Activated B cell treated with CpG ODN at 0.5 μM for 24 hours (primary cell): ENCODE results near the gene AP2A2. TPM values are rescaled to one million over a fixed set of nuclear protein-coding genes. Genes with fewer than 3 reads are reported as not detected.

Experiments used
- ATAC-seq: fragments of 200-7000 bp; cut with Tn5 transposase; one replicate; pipeline ENCODE4 v1.10.0; 2021; ENCODE audit warnings: low read depth, mild to moderate bottlenecking, moderate library complexity
- CTCF ChIA-PET: fragments of 350-600 bp; sonication (Branson Sonifier 250); formaldehyde crosslinking; loops from one replicate; lab custom pipeline; 2021; ENCODE audit warnings: antibody characterized with exemption; lab: Charles Lee
- POLR2A ChIA-PET: fragments of 350-600 bp; sonication (Branson Sonifier 250); formaldehyde crosslinking; loops from one replicate; lab custom pipeline; 2021; ENCODE audit warnings: antibody characterized with exemption; lab: Charles Lee
- DNase-seq: peaks from one replicate; pipeline ENCODE4 v3.0.0; 2022
- H3K27ac Mint-ChIP-seq: one replicate; pipeline ENCODE4 v1.8.0; 2020; ENCODE audit warnings: mixed read lengths
- H3K27me3 Mint-ChIP-seq: one replicate; pipeline ENCODE4 v1.8.0; 2021; ENCODE audit warnings: mixed read lengths
- H3K36me3 Mint-ChIP-seq: one replicate; pipeline ENCODE4 v1.8.0; 2021; ENCODE audit warnings: low read depth, mixed read lengths
- H3K4me1 Mint-ChIP-seq: one replicate; pipeline ENCODE4 v1.8.0; 2021; ENCODE audit warnings: mixed read lengths
- H3K4me3 Mint-ChIP-seq: one replicate; pipeline ENCODE4 v1.8.0; 2020; ENCODE audit warnings: mild to moderate bottlenecking, mixed read lengths
- H3K9me3 Mint-ChIP-seq: one replicate; pipeline ENCODE4 v1.8.0; 2020; ENCODE audit warnings: mixed read lengths
- intact Hi-C: fragments of 100-400 bp; cut with micrococcal nuclease; formaldehyde crosslinking; loops from one replicate; pipeline ENCODE4 v1.15.1; 2024
- total RNA-seq: library from RNA; stranded (reverse); gene quantifications from 2 replicates; pipeline ENCODE4 v1.2.3, GENCODE V29; 2022
- TF ChIP-seq, protein P1 (sequence below): fragments of 200-600 bp; IDR thresholded peaks from one replicate; pipeline ENCODE4 v1.8.0; 2022; ENCODE audit warnings: antibody characterized with exemption, mild to moderate bottlenecking

Gene AP2A2
- total RNA-seq, 1 donor from 2014 or later: 49.6 TPM

DNA sequence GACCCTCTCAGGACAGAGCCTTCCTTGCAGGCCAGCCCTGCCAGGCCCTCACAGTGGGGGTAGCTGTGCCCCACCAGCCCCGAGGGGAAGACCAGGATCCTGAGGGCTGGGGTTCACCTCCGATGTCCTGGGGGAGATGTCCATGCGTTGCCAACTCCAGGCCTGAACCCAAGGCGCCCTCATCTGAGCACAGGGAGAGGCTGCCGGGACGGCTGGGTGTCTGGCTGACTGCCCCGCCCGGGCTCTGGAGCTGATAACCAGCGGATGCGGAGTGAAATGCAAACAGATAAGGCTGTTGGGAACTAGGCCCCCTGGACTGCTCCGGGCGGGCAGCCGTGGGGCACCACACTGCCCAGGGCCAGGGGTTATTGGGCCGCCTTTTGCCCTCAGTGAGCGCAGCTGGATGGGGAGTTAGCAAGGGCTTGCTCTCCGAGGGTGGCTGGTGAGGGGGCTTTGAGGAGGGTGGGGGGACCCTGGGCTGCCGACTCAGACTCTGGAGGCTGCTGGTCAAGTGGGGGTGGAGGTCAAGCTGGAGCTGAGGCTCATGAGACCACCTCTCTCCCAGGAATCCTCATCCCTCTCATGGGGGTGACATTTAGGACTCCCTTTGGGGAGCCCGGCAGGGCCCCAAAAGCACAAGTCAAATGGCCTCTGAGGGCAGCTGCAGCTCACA, 116.4 kb downstream of the AP2A2 start:
- TF ChIP-seq, protein P1, sequence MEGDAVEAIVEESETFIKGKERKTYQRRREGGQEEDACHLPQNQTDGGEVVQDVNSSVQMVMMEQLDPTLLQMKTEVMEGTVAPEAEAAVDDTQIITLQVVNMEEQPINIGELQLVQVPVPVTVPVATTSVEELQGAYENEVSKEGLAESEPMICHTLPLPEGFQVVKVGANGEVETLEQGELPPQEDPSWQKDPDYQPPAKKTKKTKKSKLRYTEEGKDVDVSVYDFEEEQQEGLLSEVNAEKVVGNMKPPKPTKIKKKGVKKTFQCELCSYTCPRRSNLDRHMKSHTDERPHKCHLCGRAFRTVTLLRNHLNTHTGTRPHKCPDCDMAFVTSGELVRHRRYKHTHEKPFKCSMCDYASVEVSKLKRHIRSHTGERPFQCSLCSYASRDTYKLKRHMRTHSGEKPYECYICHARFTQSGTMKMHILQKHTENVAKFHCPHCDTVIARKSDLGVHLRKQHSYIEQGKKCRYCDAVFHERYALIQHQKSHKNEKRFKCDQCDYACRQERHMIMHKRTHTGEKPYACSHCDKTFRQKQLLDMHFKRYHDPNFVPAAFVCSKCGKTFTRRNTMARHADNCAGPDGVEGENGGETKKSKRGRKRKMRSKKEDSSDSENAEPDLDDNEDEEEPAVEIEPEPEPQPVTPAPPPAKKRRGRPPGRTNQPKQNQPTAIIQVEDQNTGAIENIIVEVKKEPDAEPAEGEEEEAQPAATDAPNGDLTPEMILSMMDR: no peak
- Mint-ChIP-seq H3K9me3 (peaks cover 2% of the 10 kb centered on the region), H3K36me3 (no peaks in the 10 kb centered on the region), H3K4me3 (no peak overlapping the region), H3K4me1 (no peaks in the 10 kb centered on the region), H3K27me3 (peaks cover 3% of the 10 kb centered on the region), H3K27ac (no peak overlapping the region)
- ATAC-seq (no peak), DNase-seq (no peak)
- ChIA-PET CTCF (no interaction called here), POLR2A (no interaction called here)
- intact Hi-C loops: no loop called here

DNA sequence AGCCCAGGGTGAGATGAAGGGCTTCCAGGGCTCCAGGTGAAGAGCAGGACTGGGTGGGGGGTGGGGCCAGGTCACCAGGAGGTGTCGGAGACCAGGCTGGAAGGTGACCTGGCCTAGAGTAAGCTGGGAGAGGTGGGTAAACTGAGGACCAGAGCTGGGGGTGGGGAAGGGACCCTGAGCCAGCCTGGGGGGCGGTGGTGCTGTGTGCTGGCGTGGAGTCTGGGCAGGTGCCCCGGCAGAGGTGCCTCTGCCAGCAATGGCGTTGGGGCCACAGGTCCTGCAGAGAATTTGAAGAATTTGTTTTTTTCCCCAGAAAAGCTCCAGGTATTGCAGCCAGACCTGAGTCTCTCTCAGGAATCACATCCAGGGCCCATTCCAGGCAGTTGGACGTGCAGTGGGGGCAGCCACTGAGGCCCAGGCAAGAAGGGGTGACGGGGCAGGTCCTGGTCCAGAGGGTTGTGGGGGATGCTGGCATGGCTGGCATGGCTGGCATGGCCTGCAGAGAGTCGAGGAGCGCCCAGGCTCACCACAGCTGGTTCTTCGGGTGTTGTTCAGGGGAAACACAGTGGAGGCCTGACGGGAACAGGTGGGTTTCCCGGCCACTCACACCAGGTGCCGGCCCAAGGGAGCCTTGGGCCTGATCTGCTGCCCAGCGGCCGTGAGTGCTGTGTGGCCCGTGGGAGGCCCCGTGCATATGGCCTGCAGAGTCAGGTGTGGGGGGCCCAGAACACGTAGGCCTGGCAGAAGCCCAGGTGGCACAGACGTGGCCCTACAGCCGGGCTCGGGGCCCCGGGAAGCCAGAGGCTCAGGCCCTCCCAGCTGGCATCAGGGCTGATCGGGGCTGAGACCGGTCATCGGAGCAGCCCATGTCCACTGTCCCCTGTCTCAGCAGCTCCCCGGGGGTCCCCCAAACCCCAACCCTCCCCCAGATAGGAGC, 117.2 kb downstream of the AP2A2 start:
- Mint-ChIP-seq H3K27me3 (peaks cover 8% of the 10 kb centered on the region), H3K4me3 (no peak overlapping the region), H3K36me3 (no peaks in the 10 kb centered on the region), H3K27ac (no peak overlapping the region), H3K9me3 (peaks cover 2% of the 10 kb centered on the region), H3K4me1 (no peaks in the 10 kb centered on the region)
- intact Hi-C loops: no loop called here
- ChIA-PET POLR2A (no interaction called here), CTCF (no interaction called here)
- ATAC-seq (no peak), DNase-seq (no peak)
- TF ChIP-seq, protein P1: no peak

DNA sequence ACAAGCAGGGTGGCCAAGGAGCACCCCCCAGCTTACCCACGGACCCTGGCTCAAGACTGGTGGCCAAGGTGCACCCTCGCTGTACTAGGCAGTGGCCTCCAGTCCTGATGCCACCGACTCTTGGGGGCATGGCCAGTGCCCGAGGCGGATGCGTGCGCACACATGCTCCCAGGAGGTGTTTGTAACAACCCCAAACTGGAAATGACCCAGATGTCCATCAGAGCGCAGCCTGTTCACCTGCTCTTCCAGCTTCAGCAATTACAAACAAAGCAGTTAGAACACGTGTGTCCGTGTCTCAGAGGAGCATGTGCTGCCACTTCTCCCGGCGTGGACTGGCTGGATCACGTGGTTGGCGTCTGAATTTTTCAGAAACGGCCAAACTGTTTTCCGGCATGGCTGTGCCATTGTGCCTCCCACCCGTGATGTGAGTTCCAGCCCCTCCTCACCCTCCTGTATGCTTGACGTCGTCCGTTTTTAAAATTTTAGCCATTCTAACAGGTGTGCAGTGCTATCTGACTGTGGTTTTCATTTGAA, 118.0 kb downstream of the AP2A2 start:
- no peak for ATAC-seq
- no peak for DNase-seq
- intact Hi-C loops: no loop called here
- Mint-ChIP-seq H3K27ac (no peak overlapping the region), H3K4me3 (no peak overlapping the region), H3K9me3 (peaks cover 2% of the 10 kb centered on the region), H3K27me3 (peaks cover 9% of the 10 kb centered on the region), H3K4me1 (no peaks in the 10 kb centered on the region), H3K36me3 (no peaks in the 10 kb centered on the region)
- TF ChIP-seq, protein P1: no peak
- CTCF ChIA-PET: no interaction called here
- POLR2A ChIA-PET: no interaction called here

GRCh38 chr11:1044160-1044559, 118.5 kb downstream of the AP2A2 start:
- ChIA-PET CTCF (no interaction called here), POLR2A (no interaction called here)
- DNase-seq: no peak
- no peak overlapping the region for H3K27ac Mint-ChIP-seq
- no peak for ATAC-seq
- H3K27me3 Mint-ChIP-seq: peaks cover 10% of the 10 kb centered on the region
- TF ChIP-seq, protein P1: no peak
- peaks cover 2% of the 10 kb centered on the region for H3K9me3 Mint-ChIP-seq
- no peak overlapping the region for H3K4me3 Mint-ChIP-seq
- no peaks in the 10 kb centered on the region for H3K4me1 Mint-ChIP-seq
- intact Hi-C loops: no loop called here
- H3K36me3 Mint-ChIP-seq: no peaks in the 10 kb centered on the region
